ENCODE measurements around the gene CDKL1.

- TF ChIP-seq CTCF (IDR thresholded peaks at IDR 0.05; ENCODE audit: low read depth, low read length) (no peak), EZH2phosphoT487 (IDR thresholded peaks at IDR 0.05; ENCODE audit: low read depth) (no peak)
Measured at GRCh38 chr14:50364792-50365191, 31.9 kb downstream of the CDKL1 start.
